ENCODE results near the gene IL31RA. TPM values are rescaled to one million over a fixed set of nuclear protein-coding genes. Genes with fewer than 3 reads are reported as not detected.
A peak's percentile ranks its signal among the peaks of the same experiment; 100 is the strongest.

Gene IL31RA
- total RNA-seq, 3 donors from 2014 or later, result not detected

DNA sequence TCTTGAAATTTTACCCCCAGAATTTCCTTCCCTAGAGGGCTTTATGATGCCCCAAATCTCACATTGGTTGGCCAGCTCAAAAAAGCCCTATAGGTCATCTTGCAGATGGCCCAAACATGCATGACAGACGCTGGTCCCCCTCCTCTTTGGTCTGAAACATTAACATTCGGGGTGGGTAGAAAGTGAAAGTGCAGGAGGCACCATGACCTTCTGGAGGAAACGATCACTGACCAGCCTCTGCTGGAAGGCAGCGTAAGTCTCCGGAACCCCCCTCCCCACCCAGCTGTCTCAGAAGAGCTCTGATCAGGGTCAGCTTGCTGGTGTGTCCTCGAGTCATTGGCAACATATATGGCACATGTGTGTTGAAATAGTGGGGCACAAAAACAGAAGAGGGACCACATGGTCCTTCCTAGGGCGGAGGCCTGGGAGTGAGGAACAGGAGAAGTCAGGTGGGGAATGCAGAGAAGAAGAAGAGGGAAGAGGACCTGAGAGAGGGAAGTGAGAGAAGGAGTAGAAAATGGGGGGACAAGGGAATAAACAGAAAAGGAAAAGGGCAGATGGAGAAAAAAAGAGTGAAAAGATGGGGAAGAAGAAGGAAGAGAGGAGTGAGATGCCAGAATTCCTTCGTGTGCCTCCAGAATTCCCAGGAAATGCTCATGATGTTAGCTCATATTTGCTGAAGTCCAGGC, 46.2 kb downstream of the IL31RA start:
- peak overlapping the region; percentile 17 to 43 for H3K27ac ChIP-seq
- H3K27me3 ChIP-seq, result no peaks in the 10 kb centered on the region
- H3K36me3 ChIP-seq, result no peaks in the 10 kb centered on the region
- no peak for DNase-seq (ENCODE audit: low spot score in 2 of 2)
- TF ChIP-seq POLR2A (IDR thresholded peaks at IDR 0.05), result no peak
- TF ChIP-seq POLR2AphosphoS5 (IDR thresholded peaks at IDR 0.05), result no peak
- TF ChIP-seq, protein P1, sequence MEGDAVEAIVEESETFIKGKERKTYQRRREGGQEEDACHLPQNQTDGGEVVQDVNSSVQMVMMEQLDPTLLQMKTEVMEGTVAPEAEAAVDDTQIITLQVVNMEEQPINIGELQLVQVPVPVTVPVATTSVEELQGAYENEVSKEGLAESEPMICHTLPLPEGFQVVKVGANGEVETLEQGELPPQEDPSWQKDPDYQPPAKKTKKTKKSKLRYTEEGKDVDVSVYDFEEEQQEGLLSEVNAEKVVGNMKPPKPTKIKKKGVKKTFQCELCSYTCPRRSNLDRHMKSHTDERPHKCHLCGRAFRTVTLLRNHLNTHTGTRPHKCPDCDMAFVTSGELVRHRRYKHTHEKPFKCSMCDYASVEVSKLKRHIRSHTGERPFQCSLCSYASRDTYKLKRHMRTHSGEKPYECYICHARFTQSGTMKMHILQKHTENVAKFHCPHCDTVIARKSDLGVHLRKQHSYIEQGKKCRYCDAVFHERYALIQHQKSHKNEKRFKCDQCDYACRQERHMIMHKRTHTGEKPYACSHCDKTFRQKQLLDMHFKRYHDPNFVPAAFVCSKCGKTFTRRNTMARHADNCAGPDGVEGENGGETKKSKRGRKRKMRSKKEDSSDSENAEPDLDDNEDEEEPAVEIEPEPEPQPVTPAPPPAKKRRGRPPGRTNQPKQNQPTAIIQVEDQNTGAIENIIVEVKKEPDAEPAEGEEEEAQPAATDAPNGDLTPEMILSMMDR (IDR thresholded peaks at IDR 0.05), result no peak
- intact Hi-C loops (cut with DNase I; ENCODE audit: low total_unique reads), result no loop called here
- peak overlapping the region in 2 of 3 donors; percentile 15 to 50 for H3K4me3 ChIP-seq
- H3K4me1 ChIP-seq, result no peaks in the 10 kb centered on the region
- H3K9me3 ChIP-seq, result no peaks in the 10 kb centered on the region

DNA sequence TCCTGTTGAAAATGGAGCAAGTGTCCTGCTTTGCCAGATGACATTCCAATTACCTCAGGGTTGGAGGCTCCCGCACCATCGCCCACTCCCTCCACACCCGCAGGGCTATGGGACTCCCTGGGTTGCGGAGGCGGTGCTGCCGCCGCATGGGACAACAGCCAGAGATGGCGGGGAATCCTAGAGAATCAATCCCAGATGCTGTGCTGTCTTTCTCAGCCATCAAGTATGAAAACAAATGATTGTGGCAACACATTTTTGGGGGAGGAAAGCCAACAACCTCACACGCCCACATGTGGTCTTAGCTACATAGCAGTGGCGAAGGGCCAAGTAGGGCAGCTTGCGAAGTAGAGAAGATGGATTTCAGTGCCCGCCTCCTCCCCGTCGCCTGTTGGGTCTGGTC, 46.7 kb downstream of the IL31RA start:
- TF ChIP-seq POLR2AphosphoS5 (IDR thresholded peaks at IDR 0.05), result peak; percentile 45 to 76 (median 45)
- TF ChIP-seq, protein P1 (IDR thresholded peaks at IDR 0.05), result no peak
- H3K4me1 ChIP-seq, result no peaks in the 10 kb centered on the region
- peak overlapping the region; percentile 17 to 43 for H3K27ac ChIP-seq
- H3K27me3 ChIP-seq, result no peaks in the 10 kb centered on the region
- DNase-seq (ENCODE audit: low spot score in 2 of 2), result peak in 1 of 2 donors; percentile 66
- intact Hi-C loops (cut with DNase I; ENCODE audit: low total_unique reads), result no loop called here
- peak overlapping the region in 2 of 3 donors; percentile 15 to 50 for H3K4me3 ChIP-seq
- H3K9me3 ChIP-seq, result no peaks in the 10 kb centered on the region
- H3K36me3 ChIP-seq, result no peaks in the 10 kb centered on the region

DNA sequence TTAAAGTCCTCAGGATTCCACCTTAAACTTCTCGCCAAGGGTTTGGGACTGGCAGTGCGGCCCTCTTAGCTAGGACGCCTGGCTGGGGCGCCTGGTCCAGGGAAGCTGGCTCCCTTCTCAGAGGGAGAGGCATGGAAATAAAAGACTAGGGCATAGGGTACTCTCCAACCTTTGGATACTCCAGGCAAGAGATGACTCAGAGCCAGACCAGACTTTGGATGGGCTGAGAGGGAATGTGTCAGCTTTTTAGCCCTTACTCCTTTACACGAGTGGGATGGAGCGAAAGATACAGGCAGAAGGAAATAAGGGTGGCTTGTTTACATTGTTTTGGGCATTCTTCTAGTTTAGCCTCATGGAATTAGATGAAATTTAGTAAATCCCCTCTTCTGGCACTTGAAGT, 48.2 kb downstream of the IL31RA start:
- no peaks in the 10 kb centered on the region for H3K4me1 ChIP-seq
- no peaks in the 10 kb centered on the region for H3K27me3 ChIP-seq
- H3K27ac ChIP-seq, result peak overlapping the region in 1 of 2 donors; percentile 7
- H3K9me3 ChIP-seq, result no peaks in the 10 kb centered on the region
- TF ChIP-seq POLR2A (IDR thresholded peaks at IDR 0.05), result no peak
- TF ChIP-seq, protein P1 (IDR thresholded peaks at IDR 0.05), result no peak
- no peaks in the 10 kb centered on the region for H3K36me3 ChIP-seq
- intact Hi-C loops (cut with DNase I; ENCODE audit: low total_unique reads), result no loop called here
- H3K4me3 ChIP-seq, result no peak overlapping the region
- no peak for DNase-seq (ENCODE audit: low spot score in 2 of 2)

DNA sequence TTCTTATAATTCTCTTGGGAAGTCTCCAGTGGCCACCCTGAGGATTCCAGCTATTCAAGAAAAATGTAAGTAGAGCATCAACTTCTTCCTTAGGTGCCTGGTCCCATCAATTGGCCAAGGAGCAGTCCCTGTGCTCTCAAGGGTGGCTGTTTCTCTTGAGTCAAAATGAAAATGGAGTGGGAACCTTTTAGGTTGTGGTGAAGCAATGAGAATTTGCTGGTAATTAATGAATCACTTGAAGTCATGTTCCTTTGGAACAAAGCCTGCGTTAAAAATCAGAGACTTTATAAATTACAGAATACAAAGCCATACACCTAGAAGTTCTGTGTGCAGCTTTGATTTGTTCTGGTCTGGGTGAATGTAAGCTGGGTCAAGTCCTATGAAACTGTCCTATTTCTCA, 48.9 kb downstream of the IL31RA start:
- Histone ChIP-seq H3K27me3 (no peaks in the 10 kb centered on the region), H3K4me3 (no peak overlapping the region), H3K9me3 (no peaks in the 10 kb centered on the region), H3K36me3 (no peaks in the 10 kb centered on the region), H3K27ac (no peak overlapping the region), H3K4me1 (no peaks in the 10 kb centered on the region)
- intact Hi-C loops (cut with DNase I; ENCODE audit: low total_unique reads), result no loop called here
- no peak for DNase-seq (ENCODE audit: low spot score in 2 of 2)
- TF ChIP-seq, protein P1 (IDR thresholded peaks at IDR 0.05), result no peak
- TF ChIP-seq POLR2AphosphoS5 (IDR thresholded peaks at IDR 0.05) (no peak), POLR2A (IDR thresholded peaks at IDR 0.05) (no peak)

DNA sequence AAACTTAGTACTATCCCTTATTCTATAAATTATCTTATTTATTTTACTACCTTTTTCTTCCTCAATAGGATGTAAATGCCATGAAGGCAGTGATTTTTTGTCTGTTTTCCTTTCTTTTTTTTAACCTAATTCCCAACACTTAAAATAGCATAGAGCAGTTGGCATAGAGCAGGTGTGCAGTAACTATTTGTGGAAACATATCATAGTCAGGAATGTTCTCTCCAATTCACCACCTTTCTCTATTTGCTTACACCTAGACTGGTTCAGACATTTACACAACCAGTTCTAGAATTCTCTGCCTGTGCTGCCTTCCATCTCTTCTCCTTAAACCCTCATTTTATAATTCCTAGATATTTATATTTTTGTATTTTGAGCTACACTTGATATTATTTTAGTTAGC, 49.6 kb downstream of the IL31RA start:
- H3K27ac ChIP-seq, result no peak overlapping the region
- intact Hi-C loops (cut with DNase I; ENCODE audit: low total_unique reads), result no loop called here
- H3K9me3 ChIP-seq, result no peaks in the 10 kb centered on the region
- DNase-seq (ENCODE audit: low spot score in 2 of 2), result no peak
- no peaks in the 10 kb centered on the region for H3K36me3 ChIP-seq
- no peak for TF ChIP-seq POLR2A (IDR thresholded peaks at IDR 0.05)
- TF ChIP-seq, protein P1 (IDR thresholded peaks at IDR 0.05), result no peak
- no peaks in the 10 kb centered on the region for H3K4me1 ChIP-seq
- H3K27me3 ChIP-seq, result no peaks in the 10 kb centered on the region
- no peak overlapping the region for H3K4me3 ChIP-seq

Measured in breast epithelium (tissue), 4 donors.